Keratinocyte (primary cell): ENCODE results near the gene CHD3. TPM values are rescaled to one million over a fixed set of nuclear protein-coding genes. Genes with fewer than 3 reads are reported as not detected.

Experiments
- DNase-seq: peaks from one replicate; pipeline ENCODE4 v3.0.0-alpha.2; 2011; ENCODE audit warnings: low read depth, missing footprints, low spot score
- FAIRE-seq: peaks from 2 replicates; lab custom pipeline; 2011; peaks lifted over from hg19 to GRCh38; lab: Jason Lieb, UNC
- H2AFZ ChIP-seq: 2 replicates; pipeline ENCODE4 v1.6.0; 2012; ENCODE audit warnings: low read length, control low read depth, inconsistent platforms; ENCODE audit not compliant: control insufficient read depth
- H3K27ac ChIP-seq: 2 replicates; pipeline ENCODE4 v1.5.1; 2011; ENCODE audit warnings: low read length; ENCODE audit not compliant: control insufficient read depth, insufficient read depth
- H3K27me3 ChIP-seq: 3 replicates; pipeline ENCODE4 v1.6.0; 2011; ENCODE audit warnings: low read length; ENCODE audit not compliant: control insufficient read depth, insufficient read depth; ENCODE audit errors: extremely low read depth
- H3K36me3 ChIP-seq, 2 experiments: 2 replicates in 1 of 2; 3 replicates in 1 of 2; pipeline ENCODE4 v1.5.1; 2011; ENCODE audit warnings: low read length in 2 of 2, mild to moderate bottlenecking in 1 of 2; ENCODE audit not compliant: control insufficient read depth in 2 of 2, insufficient read depth in 2 of 2; ENCODE audit errors: extremely low read depth in 1 of 2
- H3K4me1 ChIP-seq: 3 replicates; pipeline ENCODE4 v1.5.1; 2011; ENCODE audit warnings: low read length; ENCODE audit not compliant: control insufficient read depth, insufficient read depth; ENCODE audit errors: extremely low read depth
- H3K4me2 ChIP-seq: 3 replicates; pipeline ENCODE4 v1.6.0; 2011; ENCODE audit warnings: low read depth, low read length; ENCODE audit not compliant: control insufficient read depth, insufficient read depth; ENCODE audit errors: extremely low read depth
- H3K4me3 ChIP-seq, 3 experiments: fragments of 200-600 bp in 1 of 3; sonication (generic) in 1 of 3; 2 replicates in 2 of 3; 3 replicates in 1 of 3; pipeline ENCODE4 v1.5.1; 2011 to 2016; ENCODE audit warnings: low read length in 3 of 3, mild to moderate bottlenecking in 3 of 3, control low read depth in 2 of 3, inconsistent platforms in 1 of 3, low read depth in 1 of 3, mixed read lengths in 1 of 3, mixed run types in 1 of 3, moderate library complexity in 1 of 3; ENCODE audit not compliant: control insufficient read depth in 2 of 3, insufficient read depth in 2 of 3; ENCODE audit errors: extremely low read depth in 1 of 3
- H3K79me2 ChIP-seq: 2 replicates; pipeline ENCODE4 v1.6.0; 2012; ENCODE audit warnings: low read length; ENCODE audit not compliant: control insufficient read depth, insufficient read depth
- H3K9ac ChIP-seq: 3 replicates; pipeline ENCODE4 v1.6.0; 2011; ENCODE audit warnings: low read length; ENCODE audit not compliant: control insufficient read depth, insufficient read depth; ENCODE audit errors: extremely low read depth
- H3K9me1 ChIP-seq: 3 replicates; pipeline ENCODE4 v1.6.0; 2011; ENCODE audit warnings: low read length; ENCODE audit not compliant: control insufficient read depth, insufficient read depth; ENCODE audit errors: extremely low read depth
- H3K9me3 ChIP-seq: 2 replicates; pipeline ENCODE4 v1.5.1; 2012; ENCODE audit warnings: low read depth, low read length; ENCODE audit not compliant: control insufficient read depth
- H4K20me1 ChIP-seq: 3 replicates; pipeline ENCODE4 v1.6.0; 2011; ENCODE audit warnings: low read length; ENCODE audit not compliant: control insufficient read depth, insufficient read depth; ENCODE audit errors: extremely low read depth
- CTCF ChIP-seq, 3 experiments: IDR thresholded peaks in 1 of 3; conservative IDR thresholded peaks in 1 of 3; optimal IDR thresholded peaks in 1 of 3; 2 replicates in 2 of 3; 3 replicates in 1 of 3; pipeline versions ENCODE3 to v1.5.1; 2011; ENCODE audit warnings: low read length in 3 of 3, mild to moderate bottlenecking in 3 of 3, moderate library complexity in 2 of 3, control low read depth in 1 of 3, inconsistent platforms in 1 of 3; ENCODE audit not compliant: insufficient read depth in 2 of 3; ENCODE audit errors: extremely low read depth in 1 of 3
- EZH2 ChIP-seq: IDR thresholded peaks from one replicate; pipeline ENCODE4 v1.6.1; 2012; ENCODE audit warnings: inconsistent platforms, mild to moderate bottlenecking, low read length, moderate library complexity
- dilution Hi-C: fragments of 300-500 bp; cut with MboI; formaldehyde crosslinking; loops from one replicate; pipeline ENCODE4 v1.7.0; 2020; ENCODE audit warnings: low sequenced_read_pairs; ENCODE audit not compliant: extremely low pct_ligation_motif_present
- polyA plus RNA-seq, 5 experiments: library from polyadenylated mRNA; depleted of rRNA in 3 of 5; stranded (reverse) in 3 of 5; stranded (forward) in 1 of 5; unstranded in 1 of 5; fragments of >200 nt; gene quantifications; 1 replicate in 1 of 5; 2 replicates in 3 of 5; 3 replicates in 1 of 5; pipeline versions ENCODE4 v1.2.1 to v1.2.3, GENCODE V29; 2011 to 2012; ENCODE audit warnings: missing spikeins in 2 of 5, low read depth in 1 of 5, low replicate concordance in 1 of 5

CHD3 gene
- polyA plus RNA-seq, 1 donor (not counting 4 experiments of a cell fraction or from before 2014, with no cell fraction given) = 30.1 TPM

- FAIRE-seq = no peak
These were observed 32.4 kb upstream of the CHD3 start for GRCh38 chr17:7856011-7856810.

GRCh38 chr17:7856811-7857712, 31.5 kb upstream of the CHD3 start, which contains the start of gene NAA38:
Gene NAA38, minus strand, starts transcription at chr17:7857559. Its CDS starts 96 bp downstream, at chr17:7857463.
- H3K9me3 ChIP-seq = no peaks in the 10 kb centered on the region
- H3K4me3 ChIP-seq = peak within 1 kb of the TSS; percentile 57 to 98 (median 79)
- no peaks in the 10 kb centered on the region for H3K9me1 ChIP-seq
- peak within 1 kb of the TSS; percentile 97 for H3K4me2 ChIP-seq
- H3K79me2 ChIP-seq = peaks cover 32% of the 10 kb centered on the region
- peak within 1 kb of the TSS; percentile 79 for H3K9ac ChIP-seq
- no peaks in the 10 kb centered on the region for H3K27me3 ChIP-seq
- H4K20me1 ChIP-seq = peaks cover 8% of the 10 kb centered on the region
- FAIRE-seq (peak; percentile 91), DNase-seq (peak; percentile 98)
- H2AFZ ChIP-seq = peak within 1 kb of the TSS; percentile 93
- dilution Hi-C loops = no loop called here
- H3K36me3 ChIP-seq = peaks cover 17 to 18% of the 10 kb centered on the region in 2 experiments
- peak; percentile 34 to 70 (median 61) for TF ChIP-seq CTCF (optimal IDR thresholded peaks at IDR 0.05 in 1 of 3, IDR thresholded peaks at IDR 0.05 in 1 of 3, conservative IDR thresholded peaks at IDR 0.05 in 1 of 3; ENCODE audit: extremely low read depth in 1 of 3, insufficient read depth in 2 of 3, low read length in 3 of 3)
- TF ChIP-seq EZH2 = no peak
- peaks cover 37% of the 10 kb centered on the region for H3K4me1 ChIP-seq
- peak within 1 kb of the TSS; percentile 73 for H3K27ac ChIP-seq

More at GRCh38 chr17:7856011-7856810, 32.4 kb upstream of the CHD3 start:
- Histone ChIP-seq H3K9me3 (no peaks in the 10 kb centered on the region), H3K4me3 (peak overlapping the region; percentile 57 to 98 (median 64)), H2AFZ (no peak overlapping the region), H3K36me3 (peaks cover 16 to 22% of the 10 kb centered on the region in 2 experiments), H3K4me2 (peak overlapping the region; percentile 97), H3K27me3 (no peaks in the 10 kb centered on the region), H3K9me1 (no peaks in the 10 kb centered on the region), H3K27ac (peak overlapping the region; percentile 73), H4K20me1 (peaks cover 8% of the 10 kb centered on the region), H3K4me1 (peaks cover 42% of the 10 kb centered on the region), H3K9ac (peak overlapping the region; percentile 79), H3K79me2 (peaks cover 32% of the 10 kb centered on the region)
- dilution Hi-C loops = no loop called here
- DNase-seq = no peak
- TF ChIP-seq EZH2 = no peak
